GM12878 (cell line): ENCODE measurements around the gene DTD1.

Experiments used
- CBFB ChIP-seq: IDR thresholded peaks from 2 replicates; pipeline ENCODE4 v1.6.1; 2016; ENCODE audit warnings: antibody characterized with exemption, low read depth
- CBX3 ChIP-seq: fragments of 200-600 bp; sonication (generic); IDR thresholded peaks from 2 replicates; pipeline ENCODE4 v1.6.1; 2016; ENCODE audit warnings: low read depth, borderline replicate concordance
- CTCF ChIP-seq, 3 experiments: IDR thresholded peaks in 2 of 3; conservative IDR thresholded peaks in 1 of 3; 2 replicates each; pipeline ENCODE4 v1.5.1; 2011; ENCODE audit warnings: low read depth in 3 of 3, low read length in 3 of 3, mild to moderate bottlenecking in 3 of 3, control low read depth in 2 of 3, moderate library complexity in 2 of 3, inconsistent platforms in 1 of 3, mixed read lengths in 1 of 3; ENCODE audit not compliant: control insufficient read depth in 2 of 3, insufficient read depth in 1 of 3; ENCODE audit errors: extremely low read depth in 1 of 3
- EP300 ChIP-seq, 2 experiments: fragments of 150-350 bp in 1 of 2; IDR thresholded peaks; 2 replicates each; pipeline ENCODE4 v1.6.1; 2011 to 2012; ENCODE audit warnings: low read depth in 2 of 2, low read length in 2 of 2, borderline replicate concordance in 1 of 2, improper control_type of control experiment in 1 of 2, inconsistent platforms in 1 of 2; ENCODE audit not compliant: control insufficient read depth in 1 of 2
- FOXM1 ChIP-seq: IDR thresholded peaks from 2 replicates; pipeline ENCODE4 v1.6.1; 2012; ENCODE audit warnings: low read depth, mild to moderate bottlenecking, inconsistent platforms, low read length, moderate library complexity
- GABPA ChIP-seq: IDR thresholded peaks from 2 replicates; pipeline ENCODE4 v1.6.1; 2014; ENCODE audit warnings: antibody characterized with exemption, low read depth, mild to moderate bottlenecking, inconsistent platforms
- MEF2A ChIP-seq: IDR thresholded peaks from 2 replicates; pipeline ENCODE4 v1.6.1; 2011; ENCODE audit warnings: low read depth, mild to moderate bottlenecking, low read length, moderate library complexity; ENCODE audit not compliant: insufficient read depth
- MYC ChIP-seq: IDR thresholded peaks from 2 replicates; pipeline ENCODE4 v1.6.1; 2011; ENCODE audit warnings: mild to moderate bottlenecking, low read length, moderate library complexity, inconsistent platforms; ENCODE audit not compliant: insufficient read depth, insufficient replicate concordance, insufficient read length, severe bottlenecking
- PBX3 ChIP-seq: IDR thresholded peaks from 2 replicates; pipeline ENCODE4 v1.6.1; 2011; ENCODE audit warnings: mild to moderate bottlenecking, low read depth, low read length, moderate library complexity; ENCODE audit not compliant: insufficient replicate concordance
- POLR2A ChIP-seq: IDR thresholded peaks from 2 replicates; pipeline ENCODE4 v1.6.1; 2011; ENCODE audit warnings: low read depth, mild to moderate bottlenecking, low read length
- POLR2AphosphoS5 ChIP-seq: IDR thresholded peaks from 2 replicates; pipeline ENCODE4 v1.6.1; 2011; ENCODE audit warnings: mild to moderate bottlenecking, low read length, inconsistent platforms
- SMC3 ChIP-seq: IDR thresholded peaks from 2 replicates; pipeline ENCODE4 v1.6.1; 2011; ENCODE audit warnings: low read length, improper control_type of control experiment, borderline replicate concordance
- ZNF274 ChIP-seq: IDR thresholded peaks from one replicate; pipeline ENCODE4 v1.8.0; 2011; ENCODE audit not compliant: insufficient read length, insufficient read depth

DNA sequence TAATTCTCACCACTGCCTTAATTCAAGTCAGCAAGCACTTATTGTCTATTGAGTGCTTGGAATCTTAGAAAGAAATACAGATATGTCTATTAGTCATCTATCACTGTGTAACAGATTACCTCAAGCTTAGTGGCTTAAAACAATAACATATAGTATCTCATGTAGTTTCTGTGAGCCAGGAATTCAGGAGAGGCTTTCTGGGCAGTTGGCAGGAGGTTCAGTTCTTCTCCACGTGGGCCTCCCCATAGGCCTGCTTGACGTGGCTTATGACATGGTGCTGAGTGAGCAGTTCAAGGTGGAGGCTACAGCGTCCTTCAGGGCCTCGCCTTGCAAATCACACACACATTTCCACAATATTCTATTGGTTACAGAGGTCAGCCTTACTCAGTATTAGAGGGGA, 69.7 kb downstream of the DTD1 start:
- no peak for TF ChIP-seq POLR2A
- no peak for TF ChIP-seq GABPA
- no peak for TF ChIP-seq ZNF274
- TF ChIP-seq FOXM1: no peak
- TF ChIP-seq CTCF (IDR thresholded peaks at IDR 0.05 in 2 of 3, conservative IDR thresholded peaks at IDR 0.05 in 1 of 3; ENCODE audit: control insufficient read depth in 2 of 3, extremely low read depth in 1 of 3, insufficient read depth in 1 of 3, low read depth in 3 of 3, low read length in 3 of 3): no peak
- TF ChIP-seq POLR2AphosphoS5: no peak
- TF ChIP-seq MEF2A: no peak
- TF ChIP-seq EP300 (IDR thresholded peaks at IDR 0.05; ENCODE audit: borderline replicate concordance in 1 of 2, control insufficient read depth in 1 of 2, low read depth in 2 of 2, low read length in 2 of 2): no peak
- TF ChIP-seq SMC3: no peak
- no peak for TF ChIP-seq CBFB
- no peak for TF ChIP-seq PBX3
- no peak for TF ChIP-seq CBX3
- no peak for TF ChIP-seq MYC
